Gastroesophageal sphincter (tissue), 3 donors: Measurements from ENCODE around the gene FBXW11.

Source experiments
- CTCF ChIP-seq, 4 experiments: fragments of 200-600 bp in 2 of 4; fragments of 450-650 bp in 2 of 4; sonication (generic) in 1 of 4; IDR thresholded peaks; one replicate each; pipeline ENCODE4 v1.5.1; 2017 to 2019; ENCODE audit warnings: antibody characterized with exemption in 4 of 4, mild to moderate bottlenecking in 2 of 4, moderate library complexity in 2 of 4
- EP300 ChIP-seq: sonication (generic); formaldehyde crosslinking; IDR thresholded peaks from one replicate; pipeline ENCODE4 v1.6.1; 2017; ENCODE audit warnings: antibody characterized with exemption, mild to moderate bottlenecking
- POLR2A ChIP-seq, 2 donors: fragments of 450-650 bp; IDR thresholded peaks; one replicate each; pipeline ENCODE4 v1.6.1; 2017; ENCODE audit warnings: antibody characterized with exemption in 2 of 2, mild to moderate bottlenecking in 2 of 2, moderate library complexity in 1 of 2
- POLR2AphosphoS5 ChIP-seq: sonication (generic); formaldehyde crosslinking; IDR thresholded peaks from one replicate; pipeline ENCODE4 v1.6.1; 2017; ENCODE audit warnings: antibody characterized with exemption

- TF ChIP-seq POLR2A (IDR thresholded peaks at IDR 0.05) (no peak), CTCF (IDR thresholded peaks at IDR 0.05) (no peak), POLR2AphosphoS5 (no peak), EP300 (no peak)
Measured at GRCh38 chr5:172045315-172045632, 38.8 kb upstream of the FBXW11 start.
